GM18861 (cell line): ENCODE results near the gene COQ6.
"Not testable (repeated sequence)": the region's sequence is repeated elsewhere in the genome, so short reads cannot be mapped to it uniquely, and the experiment has no call there.

Experiments
- ATAC-seq: cut with Tn5 transposase; IDR thresholded peaks from one replicate; pipeline ENCODE4 v1.9.1; 2021; ENCODE audit not compliant: unreplicated experiment

COQ6 gene

GRCh38 chr14:73949752-73950734 is at the start of gene COQ6, which contains the start of gene FAM161B:
COQ6 (plus strand) TSS chr14:73950302; CDS start chr14:73950333, 31 bp downstream.
FAM161B (minus strand) TSS chr14:73950094; CDS start chr14:73950026, 68 bp downstream.
- ATAC-seq: peak; percentile 84

- ATAC-seq: no peak
Measured at GRCh38 chr14:73903028-73903427, 47.1 kb upstream of the COQ6 start.

- no peak for ATAC-seq
Measured at GRCh38 chr14:73909681-73910080, 40.4 kb upstream of the COQ6 start.

GRCh38 chr14:73913256-73913655 is 36.8 kb upstream of the COQ6 start:
- no peak for ATAC-seq

- ATAC-seq: no peak
Measured at GRCh38 chr14:73916324-73916723, 33.8 kb upstream of the COQ6 start.

GRCh38 chr14:73919457-73919856 is 30.6 kb upstream of the COQ6 start:
- ATAC-seq: not testable (repeated sequence)

GRCh38 chr14:73924337-73924736 is 25.8 kb upstream of the COQ6 start:
- ATAC-seq: no peak

GRCh38 chr14:73935666-73936065 is 14.4 kb upstream of the COQ6 start:
- ATAC-seq: no peak

- no peak for ATAC-seq
Measured at GRCh38 chr14:73936548-73936947, 13.6 kb upstream of the COQ6 start.

GRCh38 chr14:73937012-73937411 is 13.1 kb upstream of the COQ6 start:
- ATAC-seq: no peak

GRCh38 chr14:73942180-73942579 is 7.9 kb upstream of the COQ6 start:
- ATAC-seq: no peak

- no peak for ATAC-seq
Measured at GRCh38 chr14:73943083-73943482, 7.0 kb upstream of the COQ6 start.

- no peak for ATAC-seq
Measured at GRCh38 chr14:73944432-73945158, 5.5 kb upstream of the COQ6 start.

- ATAC-seq: no peak
Measured at GRCh38 chr14:73945159-73945670, 4.9 kb upstream of the COQ6 start.

GRCh38 chr14:73953731-73954130 is 3.6 kb downstream of the COQ6 start:
- no peak for ATAC-seq

- ATAC-seq: no peak
Measured at GRCh38 chr14:73955674-73956073, 5.6 kb downstream of the COQ6 start.

GRCh38 chr14:73958591-73958990 is 8.5 kb downstream of the COQ6 start:
- ATAC-seq: no peak

GRCh38 chr14:73961192-73961591 is 11.1 kb downstream of the COQ6 start:
- ATAC-seq: no peak

- no peak for ATAC-seq
Measured at GRCh38 chr14:73965216-73965615, 15.1 kb downstream of the COQ6 start.

- no peak for ATAC-seq
Measured at GRCh38 chr14:73968885-73969284, 18.8 kb downstream of the COQ6 start.

GRCh38 chr14:73973497-73973896 is 23.4 kb downstream of the COQ6 start:
- no peak for ATAC-seq

GRCh38 chr14:73976125-73976524 is 26.0 kb downstream of the COQ6 start:
- no peak for ATAC-seq
